ENCODE data around the gene TNNC1. TPM values are rescaled to one million over a fixed set of nuclear protein-coding genes. Genes with fewer than 3 reads are reported as not detected.

Gene TNNC1
- total and polyA plus RNA-seq, 2 donors (not counting 1 experiment from before 2014, with no cell fraction given): 1.1 to 5.4 TPM

GRCh38 chr3:52458770-52459545 lies 5.1 kb upstream of the TNNC1 start:
- Mint-ChIP-seq H3K9me3 (ENCODE audit: insufficient read depth) (no peaks in the 10 kb centered on the region), H3K4me3 (no peak overlapping the region), H3K4me1 (peaks cover 42% of the 10 kb centered on the region), H3K27ac (peak overlapping the region; percentile 17), H3K27me3 (no peaks in the 10 kb centered on the region)
- H3K9me3 ChIP-seq (ENCODE audit: control extremely low read depth in 1 of 3, control insufficient read depth in 2 of 3, insufficient read depth in 1 of 3, low read length in 2 of 3): peaks cover 0 to 4% (median 0%) of the 10 kb centered on the region in 3 donors
- no peak overlapping the region for H3K4me2 ChIP-seq (replicated peaks; ENCODE audit: low read depth, low read length, poor library complexity, severe bottlenecking)
- H4K20me1 ChIP-seq (ENCODE audit: control insufficient read depth, insufficient read depth, low read length, poor library complexity, severe bottlenecking): peaks cover 9% of the 10 kb centered on the region
- DNase-seq (no peak), ATAC-seq (ENCODE audit: low read depth) (no peak)
- peaks cover 6 to 26% of the 10 kb centered on the region in 2 experiments for H3K36me3 ChIP-seq (replicated peaks in 1 of 2; ENCODE audit: control extremely low read depth in 1 of 2, control insufficient read depth in 1 of 2, extremely low read depth in 1 of 2, insufficient read depth in 2 of 2, low read length in 1 of 2)
- CTCF ChIA-PET: interaction anchor here (1.1 to 5.1 kb wide), 3 partner anchors 12 to 103 kb away, joined by 3 to 23 read pairs (median 6); partner anchors contain the start of gene SEMA3G
- H3K9ac ChIP-seq (ENCODE audit: low read length): no peak overlapping the region
- no peak overlapping the region for H2AFZ ChIP-seq (ENCODE audit: insufficient read depth, low read depth, low read length, poor library complexity, severe bottlenecking)
- no peak overlapping the region for H3K27ac ChIP-seq (ENCODE audit: low read length in 2 of 2)
- peaks cover 16 to 27% of the 10 kb centered on the region in 2 donors for H3K4me1 ChIP-seq (ENCODE audit: control insufficient read depth in 2 of 2, insufficient read depth in 2 of 2, low read length in 2 of 2)
- H3K27me3 ChIP-seq (replicated peaks in 1 of 4; ENCODE audit: control extremely low read depth in 1 of 4, control insufficient read depth in 3 of 4, insufficient read depth in 4 of 4, low read length in 3 of 4): no peaks in the 10 kb centered on the region
- no peak overlapping the region for H3K4me3 ChIP-seq (ENCODE audit: control extremely low read depth in 1 of 5, extremely low read depth in 1 of 5, insufficient read depth in 1 of 5, low read depth in 2 of 5, low read length in 4 of 5)
- WGBS (ENCODE audit: insufficient coverage): 83% methylated on average over 13 of the region's 14 CpGs
- TF ChIP-seq CTCF (IDR thresholded peaks at IDR 0.05): no peak
- TF ChIP-seq EZH2 (IDR thresholded peaks at IDR 0.05; ENCODE audit: borderline replicate concordance, insufficient read depth, low read depth, low read length, poor library complexity, severe bottlenecking): no peak
- H3K79me2 ChIP-seq (ENCODE audit: control insufficient read depth, insufficient read depth, low read length): peaks cover 20% of the 10 kb centered on the region
- POLR2A ChIA-PET: no interaction called here
- intact Hi-C loops (cut with micrococcal nuclease): loop anchor here (5.0 kb wide), 2 partner anchors 228 to 232 kb away; partner anchors contain the start of genes GNL3, PBRM1 and TLR9
